Activated CD4-positive, alpha-beta T cell treated with anti-CD3 and anti-CD28 coated beads for 1 hour (primary cell): ENCODE results near the gene PITRM1.
"Not testable (repeated sequence)": the region's sequence is repeated elsewhere in the genome, so short reads cannot be mapped to it uniquely, and the experiment has no call there.

Experiments used
- DNase-seq: peaks from one replicate; pipeline ENCODE4 v3.0.0-alpha.2; 2020

Gene PITRM1, protein sequence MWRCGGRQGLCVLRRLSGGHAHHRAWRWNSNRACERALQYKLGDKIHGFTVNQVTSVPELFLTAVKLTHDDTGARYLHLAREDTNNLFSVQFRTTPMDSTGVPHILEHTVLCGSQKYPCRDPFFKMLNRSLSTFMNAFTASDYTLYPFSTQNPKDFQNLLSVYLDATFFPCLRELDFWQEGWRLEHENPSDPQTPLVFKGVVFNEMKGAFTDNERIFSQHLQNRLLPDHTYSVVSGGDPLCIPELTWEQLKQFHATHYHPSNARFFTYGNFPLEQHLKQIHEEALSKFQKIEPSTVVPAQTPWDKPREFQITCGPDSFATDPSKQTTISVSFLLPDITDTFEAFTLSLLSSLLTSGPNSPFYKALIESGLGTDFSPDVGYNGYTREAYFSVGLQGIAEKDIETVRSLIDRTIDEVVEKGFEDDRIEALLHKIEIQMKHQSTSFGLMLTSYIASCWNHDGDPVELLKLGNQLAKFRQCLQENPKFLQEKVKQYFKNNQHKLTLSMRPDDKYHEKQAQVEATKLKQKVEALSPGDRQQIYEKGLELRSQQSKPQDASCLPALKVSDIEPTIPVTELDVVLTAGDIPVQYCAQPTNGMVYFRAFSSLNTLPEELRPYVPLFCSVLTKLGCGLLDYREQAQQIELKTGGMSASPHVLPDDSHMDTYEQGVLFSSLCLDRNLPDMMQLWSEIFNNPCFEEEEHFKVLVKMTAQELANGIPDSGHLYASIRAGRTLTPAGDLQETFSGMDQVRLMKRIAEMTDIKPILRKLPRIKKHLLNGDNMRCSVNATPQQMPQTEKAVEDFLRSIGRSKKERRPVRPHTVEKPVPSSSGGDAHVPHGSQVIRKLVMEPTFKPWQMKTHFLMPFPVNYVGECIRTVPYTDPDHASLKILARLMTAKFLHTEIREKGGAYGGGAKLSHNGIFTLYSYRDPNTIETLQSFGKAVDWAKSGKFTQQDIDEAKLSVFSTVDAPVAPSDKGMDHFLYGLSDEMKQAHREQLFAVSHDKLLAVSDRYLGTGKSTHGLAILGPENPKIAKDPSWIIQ

DNA sequence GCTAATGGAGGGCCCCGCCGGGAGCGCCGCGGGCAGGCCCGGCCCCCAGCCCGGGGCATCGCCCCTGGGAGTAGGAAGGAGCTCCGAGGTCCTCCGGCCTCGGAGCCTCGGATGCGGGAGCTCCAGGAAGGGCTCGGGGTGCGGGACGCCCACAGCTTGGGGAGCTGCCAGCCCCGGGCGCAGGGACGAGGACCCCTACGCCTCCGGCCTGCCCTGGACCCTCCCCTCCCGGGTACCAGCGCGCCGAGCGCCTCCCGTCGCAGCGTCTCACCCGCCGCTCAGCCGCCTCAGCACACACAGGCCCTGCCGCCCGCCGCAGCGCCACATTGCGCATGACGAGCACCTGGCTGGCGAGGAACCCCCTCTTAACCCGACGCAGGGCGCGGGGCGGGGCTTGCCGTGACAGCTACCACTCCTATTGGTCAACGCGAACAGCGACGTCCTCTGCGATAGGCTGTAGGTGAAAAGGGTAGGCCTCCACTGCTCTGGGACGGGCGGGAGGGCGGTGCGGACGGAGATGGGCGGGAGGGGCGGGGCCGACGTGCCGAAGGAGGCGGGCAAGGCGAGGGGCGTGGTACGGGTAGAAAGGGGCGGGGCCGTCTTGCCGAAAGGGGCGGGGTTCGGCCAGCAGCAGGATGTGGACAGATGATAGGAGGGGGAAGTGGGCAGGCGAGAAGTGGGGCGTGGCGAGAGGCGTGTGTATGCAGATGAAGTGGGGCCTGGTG lies at the start of gene PITRM1:
Gene PITRM1 (minus strand): TSS at position 337 of the 725 bp plus-strand sequence. CDS start 10 bp downstream, at position 327.
- peak; percentile 99 for DNase-seq

DNA sequence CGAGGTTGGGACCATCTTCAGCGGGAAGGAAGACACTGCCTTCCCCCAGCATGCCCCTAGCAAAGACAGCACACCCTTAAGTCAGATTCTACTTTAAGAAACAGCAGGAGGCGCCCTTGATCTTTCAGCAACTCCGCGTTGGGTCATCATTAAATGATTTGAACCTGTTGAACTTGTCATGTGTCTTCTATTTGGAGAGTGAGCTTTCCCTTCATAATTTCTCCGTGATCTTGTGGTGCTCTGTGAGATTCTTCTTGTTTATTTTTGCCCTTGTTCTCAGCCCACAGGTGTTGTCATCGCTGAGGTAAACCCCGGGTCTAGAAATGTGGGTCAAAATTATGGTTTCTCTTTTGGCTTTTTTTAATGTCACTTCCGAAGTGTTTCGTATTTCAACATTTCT lies 49.5 kb upstream of the PITRM1 start:
- no peak for DNase-seq

DNA sequence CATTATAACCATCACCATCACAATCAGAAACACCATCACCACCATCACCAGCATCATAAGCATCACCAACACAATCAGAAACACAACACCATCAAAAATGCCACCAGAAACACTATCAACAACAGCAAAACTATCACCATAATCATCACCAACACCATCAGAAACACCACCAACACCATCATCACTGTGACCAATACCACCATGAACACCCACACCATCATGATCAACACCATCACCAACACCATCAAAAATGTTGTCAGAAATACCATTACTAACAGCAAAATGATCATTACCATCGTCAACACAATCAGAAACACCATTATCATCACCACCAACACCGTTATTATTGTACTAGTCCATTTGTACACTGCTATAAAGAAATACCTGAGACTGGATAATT lies 49.0 kb upstream of the PITRM1 start:
- DNase-seq, result not testable (repeated sequence)

DNA sequence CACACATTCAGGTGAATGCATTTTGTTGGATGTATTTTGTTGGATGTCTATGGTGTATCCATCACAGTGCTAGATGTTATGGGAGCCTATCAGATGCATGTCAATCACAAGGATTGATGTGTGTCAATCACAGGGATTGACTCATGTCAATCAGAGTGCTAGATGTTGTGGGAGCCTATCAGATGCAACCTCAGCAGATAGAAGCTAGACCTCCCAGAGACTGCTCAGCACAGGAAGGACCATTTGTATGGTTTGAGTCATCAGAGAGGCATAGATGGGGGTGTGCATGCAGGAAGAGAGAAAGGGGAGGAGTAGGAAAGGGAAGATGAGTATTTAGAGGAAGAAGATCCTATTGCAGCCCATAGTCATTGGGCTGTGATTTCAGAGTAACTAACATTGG lies 48.3 kb upstream of the PITRM1 start:
- no peak for DNase-seq

DNA sequence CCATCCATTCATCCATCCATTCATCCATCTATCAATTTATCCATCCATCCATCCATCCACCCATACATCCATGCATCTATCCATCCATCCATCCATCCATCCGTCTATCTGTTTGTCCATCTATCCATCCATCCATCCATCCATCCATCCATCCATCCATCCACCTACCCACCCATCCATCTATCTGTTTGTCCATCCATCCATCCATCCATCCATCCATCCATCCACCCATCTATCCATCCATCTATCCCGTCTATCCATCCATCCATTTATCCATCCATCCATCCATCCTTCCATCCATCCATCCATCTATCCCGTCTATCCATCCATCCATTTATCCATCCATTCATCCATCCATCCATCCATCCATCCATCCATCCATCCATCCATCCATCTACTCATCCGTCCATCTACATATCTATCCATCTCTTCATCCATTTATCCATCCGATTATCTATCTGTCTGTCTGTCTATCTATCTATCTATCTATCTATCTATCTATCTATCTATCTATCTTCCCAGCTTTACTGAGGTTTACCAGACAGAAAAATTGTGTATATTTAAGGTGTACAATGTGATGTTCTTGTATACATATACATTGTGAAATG lies 46.5 kb upstream of the PITRM1 start:
- not testable (repeated sequence) for DNase-seq

DNA sequence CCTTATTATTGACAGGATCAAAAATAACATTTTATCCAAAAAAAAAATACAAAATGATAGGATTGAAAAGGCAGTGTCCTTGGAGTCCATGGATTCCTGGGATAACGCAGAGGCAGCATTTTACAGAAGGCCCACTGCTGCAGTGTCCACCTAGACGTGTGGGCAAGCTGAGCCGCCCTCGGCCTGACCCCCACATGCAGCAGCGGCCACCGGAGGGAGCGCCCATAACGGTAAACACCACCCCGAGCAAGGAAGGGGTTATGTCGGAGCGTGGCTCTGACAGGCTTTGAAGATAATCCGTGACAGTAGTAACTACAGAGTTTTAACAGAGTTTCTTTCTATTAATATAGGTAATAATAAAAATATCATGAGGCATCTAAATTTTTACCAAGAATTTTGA lies 45.3 kb upstream of the PITRM1 start:
- no peak for DNase-seq

DNA sequence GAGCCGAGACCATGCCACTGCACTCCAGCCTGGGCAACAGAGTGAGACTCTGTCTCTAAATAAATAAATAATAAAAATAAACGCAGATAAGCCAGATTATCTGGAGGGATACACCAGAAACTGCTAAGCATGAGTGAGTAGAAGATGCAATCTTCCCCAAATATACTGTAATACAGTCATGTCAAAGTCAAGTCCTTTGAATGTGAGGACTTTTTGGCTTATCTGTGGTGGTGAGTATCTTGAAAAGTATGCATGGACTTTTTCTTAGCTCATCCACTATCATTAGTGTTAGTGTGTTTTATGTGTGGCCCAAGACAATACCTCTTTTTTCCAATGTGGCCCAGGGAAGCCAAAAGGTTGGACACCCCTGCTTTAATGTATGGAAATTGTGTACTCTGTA lies 44.7 kb upstream of the PITRM1 start:
- DNase-seq, result no peak

DNA sequence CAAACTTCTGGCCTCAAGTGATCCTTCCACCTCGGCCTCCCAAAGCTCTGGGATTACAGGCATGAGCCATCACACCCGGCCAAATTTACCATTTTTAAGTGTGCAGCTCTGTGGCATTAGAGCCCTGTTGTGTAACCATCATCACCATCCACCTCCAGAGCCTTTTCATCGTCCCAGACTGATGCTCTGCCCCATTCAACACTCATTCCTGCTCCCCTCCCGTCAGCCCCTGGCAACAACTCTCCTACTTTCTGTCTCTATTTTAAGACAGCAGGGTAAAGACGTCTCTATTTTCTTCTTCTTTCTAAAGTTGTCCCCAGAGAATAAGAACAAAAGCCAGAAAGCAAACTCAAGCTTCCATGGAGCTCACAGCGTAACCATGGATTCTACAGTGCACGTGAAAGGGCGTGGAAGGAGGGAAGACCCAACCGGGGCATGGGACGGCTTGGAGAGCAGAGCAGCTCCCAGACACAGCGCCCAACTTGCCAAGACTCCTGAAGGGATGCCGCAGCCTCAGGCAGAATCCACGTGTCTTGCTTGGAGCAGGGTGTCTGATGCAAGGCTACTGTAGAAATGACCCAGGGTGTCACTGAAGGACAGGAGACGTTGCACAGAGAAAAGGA lies 42.7 kb upstream of the PITRM1 start:
- DNase-seq, result no peak

DNA sequence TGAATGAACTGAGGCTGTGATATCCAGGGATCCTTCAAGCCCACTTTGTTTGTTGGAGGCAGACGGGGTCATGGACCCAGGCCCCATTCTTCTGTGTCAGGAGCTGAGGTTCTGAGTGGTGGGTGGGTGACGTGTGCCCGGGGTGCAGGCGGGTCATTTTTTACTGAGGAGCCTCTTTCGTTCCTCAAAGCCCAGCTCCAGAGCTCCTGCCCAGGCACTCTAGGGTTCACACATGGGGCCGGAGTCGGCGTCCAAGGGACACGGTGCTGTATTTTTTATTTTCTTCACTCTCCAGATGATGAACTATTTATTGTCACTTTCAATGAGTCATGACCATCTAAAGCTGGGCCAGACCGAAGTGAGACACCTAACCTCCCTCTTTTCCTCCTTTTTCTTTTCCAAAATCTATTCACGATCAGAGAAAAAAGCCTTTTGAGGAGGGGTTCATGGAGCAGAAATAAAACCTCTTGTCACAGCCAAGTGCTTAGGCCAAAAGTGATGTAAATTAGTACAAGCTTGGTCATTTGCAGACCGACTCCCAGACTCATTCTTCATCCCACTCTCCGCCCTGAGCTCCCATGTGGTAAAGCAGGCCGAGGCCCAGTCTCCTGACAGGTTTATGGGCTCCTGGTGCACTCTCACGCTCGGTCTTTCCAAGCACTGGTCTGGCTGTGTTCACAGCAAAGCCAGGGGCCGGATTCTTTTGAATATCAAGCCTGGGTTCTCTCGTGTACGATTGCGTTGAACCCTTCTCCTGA lies 41.4 kb upstream of the PITRM1 start:
- no peak for DNase-seq

DNA sequence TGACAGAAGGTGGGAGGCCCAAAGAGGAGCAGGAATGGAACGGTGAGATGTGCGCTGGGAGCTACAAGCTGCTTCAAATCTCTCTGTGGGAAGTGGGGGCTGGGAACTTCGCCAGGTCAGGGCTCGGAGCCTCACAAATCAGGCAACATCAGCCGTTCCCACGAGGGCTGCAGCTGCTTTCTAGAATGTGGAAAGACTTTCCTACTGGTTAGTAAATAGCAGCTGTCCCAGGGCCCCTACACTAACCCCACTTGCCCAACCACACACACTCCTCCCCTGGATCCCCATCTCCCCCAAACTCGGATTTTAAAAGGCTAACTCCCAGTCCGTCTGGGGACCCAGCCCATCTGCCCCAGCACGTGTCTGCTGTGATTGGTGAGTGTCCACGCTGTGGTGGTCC lies 40.6 kb upstream of the PITRM1 start:
- DNase-seq, result no peak

DNA sequence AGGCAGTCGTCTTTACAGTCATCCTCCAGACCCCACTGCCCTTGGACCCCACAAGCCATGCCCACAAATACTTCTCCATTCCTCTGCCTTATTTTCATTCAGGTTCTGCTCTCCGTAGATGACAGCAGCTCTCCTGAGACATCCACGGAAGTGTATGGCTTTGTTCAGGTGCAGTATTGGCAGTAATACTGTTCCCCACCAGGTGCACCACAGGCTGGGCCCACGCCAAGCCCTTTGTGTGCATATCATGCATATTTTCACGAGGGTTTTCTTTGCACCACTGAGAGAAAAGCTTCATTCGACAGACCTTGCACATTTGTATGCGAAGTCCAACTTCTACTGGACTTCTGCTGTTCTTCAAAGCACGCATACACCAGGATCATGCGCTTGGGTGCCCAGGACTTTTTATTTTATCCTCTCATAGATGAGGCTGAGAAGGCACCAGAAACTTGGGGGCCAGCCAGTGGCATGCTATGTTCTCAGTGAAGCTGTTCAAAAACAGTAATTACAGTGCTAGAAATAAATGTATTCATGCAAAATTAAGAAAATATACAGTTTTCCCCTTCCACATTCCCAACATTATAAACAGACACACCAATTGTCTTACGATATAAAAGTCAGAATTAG lies 37.8 kb upstream of the PITRM1 start:
- no peak for DNase-seq

DNA sequence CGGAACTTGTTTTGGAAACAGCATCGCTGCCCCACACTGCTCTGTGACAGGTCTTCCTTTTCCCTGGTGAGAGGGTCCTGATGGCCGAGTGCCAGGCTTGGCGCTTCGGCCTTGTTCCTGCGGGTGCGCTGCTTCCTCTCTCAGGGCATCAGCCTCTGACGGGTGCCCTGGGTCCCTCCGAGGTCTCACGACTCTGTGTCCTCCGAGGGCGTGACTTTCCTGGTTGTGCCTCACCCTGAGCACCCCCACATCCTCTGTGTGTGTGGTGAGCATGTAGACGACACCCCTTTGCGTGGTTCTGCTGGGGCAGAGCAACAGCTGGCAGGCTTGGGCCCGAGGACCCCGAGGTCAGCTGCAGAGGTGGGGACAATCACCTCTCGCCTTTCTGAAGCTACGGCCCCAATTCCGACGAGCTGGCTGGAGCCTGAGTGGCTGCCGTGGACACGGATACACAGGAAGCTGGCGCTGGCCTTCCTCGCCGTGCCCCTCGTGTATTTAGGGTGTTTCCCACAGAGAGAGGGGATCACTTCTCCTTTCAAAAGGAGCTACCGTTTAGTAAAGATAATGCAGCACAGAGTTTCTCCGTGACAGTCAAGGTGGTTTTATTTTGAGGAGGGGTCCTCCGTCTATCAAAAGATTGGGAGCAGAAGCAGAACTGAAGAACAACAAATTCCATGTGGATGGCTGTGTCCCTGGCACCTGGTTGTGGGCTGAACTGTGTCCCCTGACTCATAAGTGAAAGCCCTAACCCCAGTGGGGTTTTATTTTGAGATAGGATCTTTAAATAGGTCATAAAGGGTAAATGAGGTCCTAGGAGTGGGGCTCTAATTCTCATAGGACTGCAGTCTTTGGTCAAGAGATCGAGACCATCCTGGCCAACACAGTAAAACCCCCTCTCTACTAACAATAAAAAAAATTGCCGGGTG lies 36.2 kb upstream of the PITRM1 start:
- DNase-seq, result no peak

DNA sequence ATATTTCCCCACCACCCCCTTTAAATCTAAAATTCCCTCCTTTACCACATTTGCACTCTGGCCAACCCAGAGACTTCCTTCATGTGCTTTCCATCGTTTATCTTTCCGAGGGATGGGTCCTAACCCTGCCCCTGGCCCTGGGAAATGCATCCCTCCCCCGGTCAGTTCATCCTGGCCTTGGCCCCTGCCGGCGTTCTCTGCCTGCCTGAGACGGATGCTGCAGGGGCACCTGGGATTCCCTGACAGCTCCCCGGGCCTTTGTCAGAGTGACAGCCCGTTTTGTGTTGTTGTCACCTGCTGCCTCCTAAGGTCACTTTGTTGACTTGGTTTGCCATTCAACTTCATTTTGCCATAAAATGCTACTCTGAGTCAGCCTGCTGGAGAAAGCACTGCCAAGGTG lies 34.8 kb upstream of the PITRM1 start:
- DNase-seq, result no peak

DNA sequence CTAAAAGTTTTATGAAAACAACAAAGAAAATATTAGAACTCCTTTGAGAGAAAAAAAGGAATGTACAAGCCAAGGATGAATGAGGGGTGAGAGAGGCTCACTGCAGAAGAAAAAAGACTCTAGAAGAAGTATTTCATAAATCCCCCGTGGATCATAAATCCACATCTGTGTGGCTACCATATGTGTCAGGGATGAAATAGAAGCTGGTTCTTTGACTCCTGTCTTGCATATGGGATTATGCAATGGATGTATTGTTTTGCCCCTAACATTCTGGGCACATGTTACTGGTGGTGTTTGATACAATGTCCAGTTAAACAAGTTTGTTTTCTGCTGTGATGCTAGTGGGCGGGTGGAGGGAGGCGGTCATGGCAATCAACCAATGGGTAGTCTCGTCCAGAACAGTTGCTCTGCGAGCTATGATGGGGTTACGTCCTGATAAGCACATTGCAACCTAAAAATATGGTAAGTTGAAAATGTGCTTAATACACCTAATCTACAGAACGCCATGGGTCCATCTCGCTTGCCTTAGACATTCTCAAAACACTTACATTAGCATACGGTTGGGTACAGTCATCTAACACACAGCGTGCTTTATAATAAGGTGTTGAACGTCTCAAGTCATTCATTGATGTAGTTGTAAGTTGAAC lies 34.1 kb upstream of the PITRM1 start:
- DNase-seq, result no peak

DNA sequence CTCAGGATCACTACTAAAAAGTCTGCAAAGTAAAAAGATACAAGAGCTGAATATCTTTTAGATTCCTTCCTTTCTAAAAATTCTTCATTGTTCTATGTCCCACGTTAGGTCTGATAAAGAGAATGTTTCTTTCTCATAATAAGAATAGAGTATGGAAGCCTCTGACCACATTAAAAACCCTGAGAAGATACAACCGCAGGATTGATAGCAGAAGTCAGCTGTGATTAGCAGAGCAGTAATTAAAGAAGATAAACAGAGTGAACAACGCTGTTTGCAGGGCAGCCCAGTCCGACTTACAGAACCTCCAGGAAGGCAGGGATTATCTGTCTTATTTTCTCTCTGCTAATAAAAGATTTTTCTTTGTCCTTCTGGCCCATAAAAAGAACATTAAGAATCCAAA lies 31.4 kb upstream of the PITRM1 start:
- DNase-seq, result no peak

DNA sequence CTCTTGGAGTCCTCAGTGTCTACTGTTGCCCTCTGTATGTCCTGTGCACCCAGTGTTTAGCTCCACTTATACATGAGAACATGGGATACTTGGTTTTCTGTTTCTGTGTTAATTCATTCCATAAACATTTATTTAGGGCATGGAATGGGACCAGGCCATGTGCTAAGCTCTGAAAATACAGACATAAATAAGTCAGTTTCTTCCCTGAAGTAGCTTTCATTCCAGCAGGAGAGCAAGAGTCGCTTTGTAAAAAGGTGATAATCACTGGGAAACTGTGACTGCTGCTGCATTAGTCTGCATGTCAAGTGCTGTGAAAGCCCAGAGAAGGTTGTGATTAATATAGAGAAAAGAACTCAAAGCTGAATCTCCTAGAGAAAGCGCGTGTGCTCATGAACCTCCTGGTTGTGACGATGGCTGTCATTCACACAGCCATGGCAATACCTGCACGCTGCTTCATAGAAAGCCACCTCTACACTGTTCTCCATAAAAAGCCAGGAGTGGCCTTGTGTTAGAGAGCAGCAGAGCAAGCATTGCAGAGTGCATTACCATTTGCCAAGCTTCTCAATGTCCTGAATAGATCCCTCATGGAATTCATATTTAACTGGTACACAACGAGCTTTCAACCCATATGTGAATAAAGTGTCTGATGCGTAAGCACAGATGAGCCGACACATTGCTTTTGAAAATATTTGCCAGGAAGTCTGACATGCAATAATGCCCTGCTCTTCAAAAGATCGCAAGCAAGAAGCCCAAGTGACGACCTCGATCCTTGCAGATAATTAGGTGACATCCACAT lies 30.6 kb upstream of the PITRM1 start:
- DNase-seq, result no peak

DNA sequence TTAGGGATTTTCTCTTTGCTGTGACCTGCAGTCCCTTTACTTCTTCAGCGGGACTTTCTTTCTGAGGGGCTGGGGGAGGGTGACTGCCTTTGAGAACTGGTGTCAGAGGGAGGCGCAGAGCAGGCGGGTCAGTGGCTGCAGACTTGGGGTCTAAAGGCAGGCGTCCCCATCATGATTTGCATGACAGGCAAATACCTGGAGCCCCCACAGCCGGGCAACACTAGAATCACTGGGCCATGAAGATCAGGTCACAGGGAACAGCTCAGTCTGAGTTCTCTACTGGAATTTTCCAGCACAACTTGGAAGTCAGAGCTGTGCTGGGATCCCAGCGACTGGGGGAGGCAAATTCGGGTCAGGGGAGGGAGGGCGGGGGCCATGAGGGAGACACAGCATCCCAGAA lies 29.2 kb upstream of the PITRM1 start:
- DNase-seq, result no peak

DNA sequence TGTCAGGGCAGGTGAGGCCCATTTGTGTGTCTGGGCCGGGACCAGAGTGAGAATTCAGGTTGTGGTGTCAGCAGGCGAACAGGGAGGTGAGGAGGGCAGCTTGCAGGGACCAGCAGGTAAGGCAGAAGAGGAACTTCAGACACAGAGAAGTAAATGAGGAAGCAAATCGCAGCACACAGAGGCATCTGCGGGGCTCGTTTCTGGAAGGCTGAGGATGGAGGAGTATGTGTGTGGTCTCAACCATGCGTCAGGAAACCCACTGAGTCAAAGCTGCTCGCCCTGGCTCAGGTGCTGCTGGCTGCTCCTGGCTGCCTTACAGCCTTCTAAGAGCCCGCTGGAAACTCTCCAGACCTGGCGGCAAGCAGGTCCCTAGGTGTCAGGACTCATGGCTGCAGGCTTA lies 26.9 kb upstream of the PITRM1 start:
- no peak for DNase-seq
